GM12878 (cell line): ENCODE measurements around the gene TUBA1B. TPM values are rescaled to one million over a fixed set of nuclear protein-coding genes. Genes with fewer than 3 reads are reported as not detected.

Experiments
- BMI1 ChIP-seq: fragments of 450-650 bp; IDR thresholded peaks from 2 replicates; pipeline ENCODE4 v1.6.1; 2016; ENCODE audit warnings: mild to moderate bottlenecking, moderate library complexity, borderline replicate concordance
- CHD2 ChIP-seq: IDR thresholded peaks from 2 replicates; pipeline ENCODE4 v1.6.1; 2011; ENCODE audit warnings: low read depth, low read length, improper control_type of control experiment, borderline replicate concordance
- EED ChIP-seq: sonication (generic); IDR thresholded peaks from 2 replicates; pipeline ENCODE4 v1.6.1; 2016; ENCODE audit warnings: antibody characterized with exemption, low read depth
- HCFC1 ChIP-seq: fragments of 150-350 bp; IDR thresholded peaks from 2 replicates; pipeline ENCODE4 v1.6.1; 2014; ENCODE audit warnings: low read length
- HDGF ChIP-seq: fragments of 450-650 bp; IDR thresholded peaks from 2 replicates; pipeline ENCODE4 v1.6.1; 2016; ENCODE audit warnings: antibody characterized with exemption
- MEF2A ChIP-seq: IDR thresholded peaks from 2 replicates; pipeline ENCODE4 v1.6.1; 2011; ENCODE audit warnings: low read depth, mild to moderate bottlenecking, low read length, moderate library complexity; ENCODE audit not compliant: insufficient read depth
- NR2F1 ChIP-seq: fragments of 450-650 bp; conservative IDR thresholded peaks from 2 replicates; pipeline ENCODE4 v1.6.1; 2017; ENCODE audit warnings: mild to moderate bottlenecking
- PML ChIP-seq: IDR thresholded peaks from 2 replicates; pipeline ENCODE4 v1.6.1; 2012; ENCODE audit warnings: low read length, inconsistent platforms
- RAD21 ChIP-seq: IDR thresholded peaks from 2 replicates; pipeline ENCODE4 v1.6.1; 2011; ENCODE audit warnings: mild to moderate bottlenecking, low read depth, low read length, moderate library complexity; ENCODE audit not compliant: insufficient read depth
- RFX5 ChIP-seq: IDR thresholded peaks from 2 replicates; pipeline ENCODE4 v1.6.1; 2011; ENCODE audit warnings: low read depth, low read length, improper control_type of control experiment
- SMC3 ChIP-seq: IDR thresholded peaks from 2 replicates; pipeline ENCODE4 v1.6.1; 2011; ENCODE audit warnings: low read length, improper control_type of control experiment, borderline replicate concordance
- SRF ChIP-seq, 2 experiments: IDR thresholded peaks; 2 replicates each; pipeline ENCODE4 v1.6.1; 2011; ENCODE audit warnings: low read depth in 2 of 2, low read length in 2 of 2, mild to moderate bottlenecking in 1 of 2, moderate library complexity in 1 of 2
- ZBED1 ChIP-seq: IDR thresholded peaks from 2 replicates; pipeline ENCODE4 v1.6.1; 2016; ENCODE audit warnings: borderline replicate concordance
- ZNF274 ChIP-seq: IDR thresholded peaks from one replicate; pipeline ENCODE4 v1.8.0; 2011; ENCODE audit not compliant: insufficient read length, insufficient read depth
- polyA plus RNA-seq, 11 experiments: library from polyadenylated mRNA; depleted of rRNA in 4 of 11; unstranded in 6 of 11; stranded (reverse) in 5 of 11; fragments of >200 nt; fragmentation: Nextera tagmentation in 4 of 11; fragmentation: Illumina TruSeq in 1 of 11; extraction: Ambion mirVana in 4 of 11; extraction: Trizol in 1 of 11; gene quantifications; 1 replicate in 1 of 11; 2 replicates in 10 of 11; pipeline versions ENCODE4 v1.2.1 to v1.2.3, GENCODE V29; 2011 to 2016; ENCODE audit warnings: inconsistent platforms in 2 of 11, missing spikeins in 2 of 11, low read depth in 1 of 11
- total RNA-seq, 4 experiments: library from RNA; depleted of rRNA in 3 of 4; stranded (reverse); fragments of >200 nt in 3 of 4; fragmentation: Illumina TruSeq in 1 of 4; extraction: Trizol in 1 of 4; gene quantifications; 2 replicates each; pipeline versions ENCODE4 v1.2.1 to v1.2.3, GENCODE V29; 2013 to 2021
- TF ChIP-seq, protein P1 (sequence below): IDR thresholded peaks from 2 replicates; pipeline ENCODE4 v1.6.1; 2012; ENCODE audit warnings: low read depth, low read length, improper control_type of control experiment
- TF ChIP-seq, protein P2 (sequence below): IDR thresholded peaks from 2 replicates; pipeline ENCODE4 v1.6.1; 2011; ENCODE audit warnings: low read depth, low read length, improper control_type of control experiment, borderline replicate concordance

Gene TUBA1B
- total and polyA plus RNA-seq, 10 of the 15 experiments (the other 5 are each of a cell fraction or from before 2014, with no cell fraction given): 2,328 to 4,712 (median 3,552) TPM

DNA sequence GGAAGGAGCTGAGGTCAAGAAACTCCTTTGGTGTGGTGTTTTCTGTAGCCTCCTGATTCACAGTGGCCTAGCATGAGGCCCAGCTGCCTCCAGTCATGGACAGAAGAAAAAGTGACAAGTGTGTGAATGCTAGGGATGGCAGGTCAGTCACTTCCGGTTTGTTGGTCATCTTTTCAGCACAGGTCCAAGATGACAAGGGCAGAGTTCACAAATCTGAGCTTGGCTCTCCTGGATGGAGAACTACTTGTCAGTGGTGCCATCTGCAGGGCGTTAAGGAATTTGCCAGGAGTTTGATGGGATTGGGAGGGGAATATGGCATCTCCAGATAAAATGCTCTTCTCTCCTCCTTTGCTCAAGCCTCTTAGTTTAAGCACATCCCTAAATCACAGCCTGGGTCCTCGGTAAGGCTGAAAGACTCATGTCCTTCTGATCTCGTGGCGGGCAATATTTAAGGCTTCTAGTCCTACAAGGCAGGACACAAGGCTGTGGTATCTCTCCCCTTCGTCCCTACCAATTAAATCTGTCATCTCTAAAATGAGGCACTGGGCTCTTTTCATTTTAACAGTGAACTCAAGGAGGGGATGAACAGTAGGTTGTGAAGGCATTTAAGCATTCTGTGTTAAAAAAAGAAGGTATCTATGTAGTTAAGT is 10.0 kb downstream of the TUBA1B start (continued):
- TF ChIP-seq, protein P1, sequence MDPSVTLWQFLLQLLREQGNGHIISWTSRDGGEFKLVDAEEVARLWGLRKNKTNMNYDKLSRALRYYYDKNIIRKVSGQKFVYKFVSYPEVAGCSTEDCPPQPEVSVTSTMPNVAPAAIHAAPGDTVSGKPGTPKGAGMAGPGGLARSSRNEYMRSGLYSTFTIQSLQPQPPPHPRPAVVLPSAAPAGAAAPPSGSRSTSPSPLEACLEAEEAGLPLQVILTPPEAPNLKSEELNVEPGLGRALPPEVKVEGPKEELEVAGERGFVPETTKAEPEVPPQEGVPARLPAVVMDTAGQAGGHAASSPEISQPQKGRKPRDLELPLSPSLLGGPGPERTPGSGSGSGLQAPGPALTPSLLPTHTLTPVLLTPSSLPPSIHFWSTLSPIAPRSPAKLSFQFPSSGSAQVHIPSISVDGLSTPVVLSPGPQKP: no peak
- TF ChIP-seq RFX5: no peak
- TF ChIP-seq SMC3: peak; percentile 19; the same call in 1 of the 2 replicates
- no peak for TF ChIP-seq HCFC1
- no peak for TF ChIP-seq BMI1
- TF ChIP-seq ZNF274: no peak
- TF ChIP-seq HDGF: no peak
- TF ChIP-seq SRF (IDR thresholded peaks at IDR 0.05; ENCODE audit: low read depth in 2 of 2, low read length in 2 of 2): no peak
- no peak for TF ChIP-seq EED
- no peak for TF ChIP-seq CHD2
- TF ChIP-seq PML: no peak
- TF ChIP-seq, protein P2, sequence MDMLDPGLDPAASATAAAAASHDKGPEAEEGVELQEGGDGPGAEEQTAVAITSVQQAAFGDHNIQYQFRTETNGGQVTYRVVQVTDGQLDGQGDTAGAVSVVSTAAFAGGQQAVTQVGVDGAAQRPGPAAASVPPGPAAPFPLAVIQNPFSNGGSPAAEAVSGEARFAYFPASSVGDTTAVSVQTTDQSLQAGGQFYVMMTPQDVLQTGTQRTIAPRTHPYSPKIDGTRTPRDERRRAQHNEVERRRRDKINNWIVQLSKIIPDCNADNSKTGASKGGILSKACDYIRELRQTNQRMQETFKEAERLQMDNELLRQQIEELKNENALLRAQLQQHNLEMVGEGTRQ: no peak
- no peak for TF ChIP-seq MEF2A
- TF ChIP-seq ZBED1: no peak
- 0 out of 2 replicates have a peak, but pooled peaks have one; percentile 19 for TF ChIP-seq NR2F1
- peak; percentile 49 for TF ChIP-seq RAD21
